Central memory CD4-positive, alpha-beta T cell (primary cell): Measurements from ENCODE around the gene MKNK2.
A peak's percentile ranks its signal among the peaks of the same experiment; 100 is the strongest.
"Not testable (repeated sequence)": the region's sequence is repeated elsewhere in the genome, so short reads cannot be mapped to it uniquely, and the experiment has no call there.

Source experiments
- DNase-seq: peaks from one replicate; pipeline ENCODE4 v3.0.0; 2022
- total RNA-seq, 3 experiments: gene quantifications; one replicate each; lab custom pipeline; 2026; lab: John Stamatoyannopoulos, UW

The MKNK2 gene
- 108 to 349 (median 161) reads per million in 3 experiments for total RNA-seq

DNA sequence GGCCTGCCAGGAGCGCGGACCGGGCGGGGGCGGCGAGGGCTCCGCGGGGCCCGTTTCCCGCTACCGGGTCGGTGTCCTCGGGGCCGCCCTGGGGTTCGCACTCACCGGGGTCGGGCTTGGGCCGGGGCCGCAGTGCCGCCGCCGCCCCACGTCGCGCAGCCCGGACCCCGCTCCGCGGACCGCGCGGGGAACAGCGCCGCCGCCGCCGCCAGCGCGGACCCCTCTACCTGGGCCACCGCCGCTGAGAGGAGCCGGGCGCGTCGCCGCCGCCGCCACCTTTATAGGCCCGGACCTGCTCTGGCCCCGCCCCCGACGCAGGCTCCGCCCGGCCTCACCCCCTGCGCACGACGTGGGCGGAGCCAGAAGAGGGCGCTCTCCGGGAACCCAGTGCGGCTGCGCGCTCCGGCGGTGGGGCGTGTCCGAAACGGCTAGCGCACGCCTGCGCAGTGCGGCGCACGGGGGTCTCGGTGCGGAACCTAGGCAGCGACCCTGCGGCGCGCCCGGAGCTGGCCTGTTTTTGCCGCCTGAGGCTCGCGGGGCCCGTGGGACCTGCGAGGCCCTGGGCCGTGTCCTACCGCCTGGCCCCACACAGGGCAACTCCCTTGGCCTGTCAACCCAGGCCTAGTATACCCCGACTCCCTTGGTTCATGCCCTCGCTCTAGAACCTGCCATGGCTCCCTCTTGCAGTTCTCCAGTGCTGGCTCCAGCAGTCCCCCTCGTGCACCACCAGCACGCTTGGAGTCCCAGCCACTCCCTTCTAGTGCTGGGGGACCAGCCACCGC lies at the start of gene MKNK2:
Gene MKNK2, minus strand, starts transcription at position 254 of the 782 bp plus-strand sequence. CDS start 393 bp downstream, outside the sequence.
- peak; percentile 91 for DNase-seq

DNA sequence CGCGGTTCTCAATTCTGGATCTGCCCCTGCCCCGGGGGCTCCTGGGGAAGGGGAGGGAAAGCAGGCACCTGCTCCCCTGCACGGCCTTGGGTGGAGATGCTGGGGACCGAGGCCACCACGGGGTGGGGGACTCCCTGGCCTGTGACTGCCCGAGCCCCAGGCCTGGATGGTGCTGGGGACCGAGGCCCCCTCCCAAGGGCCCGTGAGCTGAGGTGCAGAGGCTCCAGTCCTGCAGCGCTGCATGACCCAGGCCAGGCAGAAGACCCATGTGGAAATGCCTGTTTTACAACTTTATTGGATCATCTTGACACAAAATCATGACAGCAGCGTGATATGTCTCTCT lies 49.6 kb upstream of the MKNK2 start:
- no peak for DNase-seq

DNA sequence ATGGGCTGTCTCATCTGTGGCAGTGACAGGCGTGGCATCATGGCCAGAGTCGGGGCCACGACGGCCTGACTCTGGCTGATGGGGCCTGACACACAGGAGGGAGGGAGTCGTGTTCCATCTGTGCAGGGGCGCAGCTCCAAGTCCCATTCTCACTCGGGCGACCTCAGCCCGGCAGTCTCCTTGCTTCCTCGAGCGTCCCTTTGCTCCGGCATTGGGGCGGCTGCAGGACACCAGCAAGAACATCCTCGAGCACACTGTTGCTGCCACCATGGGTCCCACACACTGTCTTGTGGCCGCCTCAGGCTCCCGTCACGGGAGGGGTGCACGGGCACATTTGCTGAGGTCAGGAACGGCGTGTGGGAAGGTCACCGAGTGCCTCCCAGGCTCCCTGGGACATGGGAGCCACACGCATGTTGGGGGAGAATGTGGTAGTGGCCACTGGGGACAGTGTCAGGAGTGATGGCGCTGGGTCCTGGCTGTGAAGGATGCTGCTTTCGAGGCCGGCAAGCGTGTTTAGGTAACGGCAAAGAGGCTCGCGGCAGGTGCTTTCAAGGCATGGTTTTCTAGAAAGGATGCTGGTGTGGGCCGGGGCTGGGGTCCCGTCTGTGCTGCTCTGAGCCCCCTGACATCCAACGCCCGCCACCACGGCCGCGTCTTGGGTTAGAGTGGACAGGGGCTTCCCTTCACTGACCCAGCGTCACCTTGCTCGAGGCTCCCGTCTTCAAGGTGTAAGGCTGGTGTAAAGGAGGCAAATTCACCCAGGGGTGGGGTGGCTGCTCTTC lies 49.1 kb upstream of the MKNK2 start:
- DNase-seq: no peak

DNA sequence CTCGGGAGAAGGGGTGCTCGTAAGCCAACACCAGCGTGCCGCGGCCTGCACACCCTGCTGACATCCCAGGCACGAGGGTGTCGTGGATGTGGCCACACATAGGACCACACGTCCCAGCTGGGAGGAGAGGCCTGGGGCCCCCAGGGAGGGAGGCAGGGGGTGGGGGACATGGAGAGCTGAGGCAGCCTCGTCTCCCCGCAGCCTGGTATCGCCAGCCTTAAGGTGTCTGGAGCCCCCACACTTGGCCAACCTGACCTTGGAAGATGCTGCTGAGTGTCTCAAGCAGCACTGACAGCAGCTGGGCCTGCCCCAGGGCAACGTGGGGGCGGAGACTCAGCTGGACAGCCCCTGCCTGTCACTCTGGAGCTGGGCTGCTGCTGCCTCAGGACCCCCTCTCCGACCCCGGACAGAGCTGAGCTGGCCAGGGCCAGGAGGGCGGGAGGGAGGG lies 48.0 kb upstream of the MKNK2 start:
- no peak for DNase-seq

DNA sequence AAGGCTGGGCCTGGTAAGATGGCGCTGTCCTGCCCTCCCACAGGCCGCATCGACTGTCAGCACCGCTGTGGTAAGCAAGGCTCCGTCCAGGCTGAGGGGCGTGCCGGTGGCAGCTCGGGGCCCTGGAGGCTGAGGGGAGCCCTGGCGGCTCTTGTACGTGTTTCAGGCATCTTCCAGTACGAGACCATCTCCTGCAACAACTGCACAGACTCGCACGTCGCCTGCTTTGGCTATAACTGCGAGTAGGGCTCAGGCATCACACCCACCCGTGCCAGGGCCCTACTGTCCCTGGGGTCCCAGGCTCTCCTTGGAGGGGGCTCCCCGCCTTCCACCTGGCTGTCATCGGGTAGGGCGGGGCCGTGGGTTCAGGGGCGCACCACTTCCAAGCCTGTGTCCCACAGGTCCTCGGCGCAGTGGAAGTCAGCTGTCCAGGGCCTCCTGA lies 46.9 kb upstream of the MKNK2 start:
- no peak for DNase-seq

DNA sequence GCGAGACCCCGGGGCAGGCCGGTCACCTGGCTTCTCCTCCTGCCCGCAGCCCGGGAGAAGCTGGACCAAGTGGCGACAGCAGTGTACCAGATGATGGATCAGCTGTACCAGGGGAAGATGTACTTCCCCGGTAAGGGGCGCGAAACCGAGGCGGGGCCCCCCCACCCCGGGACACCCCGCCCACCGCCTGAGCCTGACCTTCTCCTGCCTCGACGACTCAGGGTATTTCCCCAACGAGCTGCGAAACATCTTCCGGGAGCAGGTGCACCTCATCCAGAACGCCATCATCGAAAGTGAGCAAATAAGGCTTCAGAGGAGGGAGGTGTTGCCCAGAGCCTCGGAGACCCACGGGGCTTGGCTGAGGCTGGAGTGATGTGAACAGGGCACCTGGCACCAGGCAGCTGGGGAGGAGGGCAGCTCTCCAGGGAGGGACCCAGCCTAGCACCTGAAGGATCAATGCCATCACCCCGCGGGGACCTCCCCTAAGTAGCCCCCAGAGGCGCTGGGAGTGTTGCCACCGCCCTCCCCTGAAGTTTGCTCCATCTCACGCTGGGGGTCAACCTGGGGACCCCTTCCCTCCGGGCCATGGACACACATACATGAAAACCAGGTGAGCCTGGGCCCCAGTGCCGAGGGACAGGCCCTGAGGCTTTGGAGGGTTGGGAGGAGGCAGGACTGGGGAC lies 46.3 kb upstream of the MKNK2 start:
- DNase-seq: peak; percentile 51

DNA sequence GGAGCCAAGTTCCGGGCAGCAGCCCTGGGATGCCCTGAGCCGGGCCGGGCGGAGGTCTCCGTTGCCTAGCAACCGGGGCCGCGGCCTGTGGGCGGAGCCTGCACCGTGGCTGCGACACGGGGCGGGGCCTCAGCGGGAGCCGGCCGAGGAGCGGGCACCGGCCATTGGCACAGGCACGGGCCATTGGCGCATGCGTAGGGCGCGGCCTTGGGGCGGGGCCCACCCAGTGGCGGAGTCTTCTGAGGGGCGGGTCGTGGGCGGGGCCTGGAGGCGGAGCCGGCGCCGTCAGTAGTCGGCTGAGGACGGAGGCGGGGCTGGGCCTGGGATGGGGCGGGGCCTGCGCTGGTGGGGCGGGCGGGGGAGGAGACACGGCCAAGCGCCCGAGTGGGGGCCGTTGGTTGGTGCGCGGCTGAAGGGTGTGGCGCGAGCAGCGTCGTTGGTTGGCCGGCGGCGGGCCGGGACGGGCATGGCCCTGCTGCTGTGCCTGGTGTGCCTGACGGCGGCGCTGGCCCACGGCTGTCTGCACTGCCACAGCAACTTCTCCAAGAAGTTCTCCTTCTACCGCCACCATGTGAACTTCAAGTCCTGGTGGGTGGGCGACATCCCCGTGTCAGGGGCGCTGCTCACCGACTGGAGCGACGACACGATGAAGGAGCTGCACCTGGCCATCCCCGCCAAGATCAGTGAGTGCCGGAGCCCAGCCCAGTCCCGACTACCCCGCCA lies 45.6 kb upstream of the MKNK2 start, which contains the start of gene IZUMO4:
Gene IZUMO4, plus strand, starts transcription at position 436 of the 723 bp plus-strand sequence. Its CDS starts 31 bp downstream, at position 467.
- DNase-seq: peak; percentile 99

DNA sequence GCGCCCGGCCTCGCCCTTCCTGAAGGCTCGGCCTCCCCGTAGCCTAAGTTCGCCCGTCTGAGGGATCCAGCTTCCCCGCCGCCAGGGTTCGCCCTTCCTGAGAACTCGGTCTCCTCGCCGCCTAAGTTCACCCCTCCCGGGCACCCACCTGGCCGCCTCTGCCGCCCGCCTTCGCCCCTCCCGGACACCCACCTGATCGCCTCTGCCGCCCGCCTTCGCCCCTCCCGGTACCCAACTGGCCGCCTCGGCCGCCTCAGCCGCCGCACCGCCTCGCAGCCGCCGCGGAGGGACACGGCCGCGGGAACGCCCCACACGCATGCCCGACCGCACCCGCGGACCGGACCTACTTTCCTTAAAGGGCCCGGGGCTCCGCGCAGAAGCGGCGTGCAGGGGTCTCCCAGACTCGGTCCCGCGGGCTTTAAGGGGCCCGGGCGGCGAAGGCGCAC lies 45.0 kb upstream of the MKNK2 start, which contains the start of gene MOB3A:
Gene MOB3A, minus strand, starts transcription at position 293 of the 446 bp plus-strand sequence. CDS start 17,766 bp downstream, outside the sequence.
- DNase-seq: no peak

DNA sequence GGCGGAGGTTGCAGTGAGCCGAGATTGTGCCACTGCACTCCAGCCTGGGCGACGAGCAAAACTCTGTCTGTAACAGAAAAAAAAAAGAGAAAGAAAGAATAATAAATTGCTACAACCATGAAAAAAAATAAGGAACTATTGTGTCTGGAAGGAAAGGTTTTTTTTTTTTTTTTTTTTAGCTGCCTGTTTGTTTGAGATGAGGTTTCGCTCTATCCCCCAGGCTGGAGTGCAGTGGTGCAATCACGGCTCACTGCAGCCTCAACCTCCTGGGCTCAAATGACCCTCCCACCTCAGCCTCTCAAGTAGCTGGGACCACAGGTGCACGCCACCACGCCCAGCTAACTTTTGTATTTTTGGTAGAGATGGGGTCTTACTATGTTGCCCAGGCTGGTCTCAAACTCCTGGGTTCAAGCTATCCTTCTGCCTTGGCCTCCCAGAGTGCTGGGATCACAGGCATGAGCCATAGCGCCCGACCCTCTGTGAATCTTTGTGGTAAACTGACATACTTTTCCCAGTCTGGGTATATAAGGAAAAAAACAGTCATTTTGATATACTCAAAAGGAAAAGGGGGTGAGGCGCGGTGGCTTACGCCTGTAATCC lies 41.0 kb upstream of the MKNK2 start:
- DNase-seq: not testable (repeated sequence)

DNA sequence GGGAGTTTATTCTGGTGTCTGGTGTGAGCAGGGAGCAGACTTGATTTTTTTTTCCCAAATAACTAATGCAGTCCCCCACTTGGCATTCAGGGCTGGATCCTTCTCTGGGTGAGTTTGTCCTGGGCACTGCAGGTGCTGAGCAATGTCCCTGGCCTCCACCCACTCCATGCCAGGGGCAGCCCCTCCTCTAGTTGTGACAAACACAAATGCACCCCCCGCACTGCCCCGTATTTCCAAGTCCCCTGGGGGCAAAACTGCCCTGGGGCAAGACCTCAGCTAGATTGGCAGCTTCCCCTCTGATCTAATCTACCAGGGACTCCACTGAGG lies 38.6 kb upstream of the MKNK2 start:
- DNase-seq: no peak

DNA sequence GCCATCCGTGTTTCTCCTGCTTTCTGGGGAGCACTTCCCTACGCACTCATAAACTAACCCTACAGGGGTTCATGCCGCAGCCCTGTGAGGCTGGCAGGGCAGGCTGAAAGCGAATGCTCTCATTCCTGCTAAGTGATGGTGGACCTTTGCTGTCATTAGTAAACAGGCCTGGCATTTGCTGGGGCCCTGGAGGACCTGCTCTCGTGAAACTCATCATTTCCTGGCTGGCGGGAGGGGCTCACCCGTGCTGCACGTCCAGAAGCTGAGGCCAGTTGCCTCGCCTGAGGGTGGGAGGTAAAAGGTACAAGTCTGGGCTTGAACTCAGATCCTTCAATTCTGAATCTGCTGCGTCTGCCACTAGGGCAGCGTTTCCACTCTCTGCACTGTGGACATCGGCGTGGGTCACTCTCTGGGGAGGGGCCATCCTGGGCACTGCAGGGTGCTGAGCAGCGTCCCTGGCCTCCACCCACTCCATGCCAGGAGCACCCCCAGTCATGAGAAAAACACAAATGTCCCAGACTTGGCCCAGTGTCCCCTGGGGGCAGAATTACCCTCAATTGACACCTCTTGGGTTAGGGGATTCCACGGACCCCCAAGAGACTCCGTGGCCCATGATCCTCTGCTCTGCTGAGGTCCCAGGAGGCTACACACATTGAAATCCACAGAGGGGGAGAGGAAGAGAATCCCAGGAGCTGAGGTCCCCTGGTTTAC lies 38.1 kb upstream of the MKNK2 start:
- DNase-seq: no peak

DNA sequence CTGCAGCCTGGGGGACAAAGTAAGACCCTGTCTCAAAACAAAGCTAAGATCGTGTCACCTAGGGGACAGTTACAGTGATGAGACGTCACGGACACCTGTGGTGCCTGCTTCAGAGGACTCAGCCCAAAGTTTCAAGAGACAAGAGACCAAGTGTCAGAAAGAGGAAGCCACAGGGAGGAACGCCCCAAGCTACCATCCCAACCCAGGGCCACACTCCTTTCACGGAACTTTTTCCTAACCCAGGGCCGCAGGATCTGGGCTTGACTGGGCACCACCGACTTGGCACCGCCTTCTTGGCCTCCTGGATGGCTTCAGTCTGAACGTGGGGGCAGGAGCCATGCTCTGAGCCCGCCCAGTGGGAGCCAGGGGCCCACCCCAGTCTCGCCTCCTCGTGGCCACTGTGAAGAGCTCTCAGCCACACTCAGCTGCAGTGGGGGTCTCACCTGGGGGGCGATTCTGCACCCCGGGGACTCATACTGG lies 36.6 kb upstream of the MKNK2 start:
- DNase-seq: peak; percentile 46

DNA sequence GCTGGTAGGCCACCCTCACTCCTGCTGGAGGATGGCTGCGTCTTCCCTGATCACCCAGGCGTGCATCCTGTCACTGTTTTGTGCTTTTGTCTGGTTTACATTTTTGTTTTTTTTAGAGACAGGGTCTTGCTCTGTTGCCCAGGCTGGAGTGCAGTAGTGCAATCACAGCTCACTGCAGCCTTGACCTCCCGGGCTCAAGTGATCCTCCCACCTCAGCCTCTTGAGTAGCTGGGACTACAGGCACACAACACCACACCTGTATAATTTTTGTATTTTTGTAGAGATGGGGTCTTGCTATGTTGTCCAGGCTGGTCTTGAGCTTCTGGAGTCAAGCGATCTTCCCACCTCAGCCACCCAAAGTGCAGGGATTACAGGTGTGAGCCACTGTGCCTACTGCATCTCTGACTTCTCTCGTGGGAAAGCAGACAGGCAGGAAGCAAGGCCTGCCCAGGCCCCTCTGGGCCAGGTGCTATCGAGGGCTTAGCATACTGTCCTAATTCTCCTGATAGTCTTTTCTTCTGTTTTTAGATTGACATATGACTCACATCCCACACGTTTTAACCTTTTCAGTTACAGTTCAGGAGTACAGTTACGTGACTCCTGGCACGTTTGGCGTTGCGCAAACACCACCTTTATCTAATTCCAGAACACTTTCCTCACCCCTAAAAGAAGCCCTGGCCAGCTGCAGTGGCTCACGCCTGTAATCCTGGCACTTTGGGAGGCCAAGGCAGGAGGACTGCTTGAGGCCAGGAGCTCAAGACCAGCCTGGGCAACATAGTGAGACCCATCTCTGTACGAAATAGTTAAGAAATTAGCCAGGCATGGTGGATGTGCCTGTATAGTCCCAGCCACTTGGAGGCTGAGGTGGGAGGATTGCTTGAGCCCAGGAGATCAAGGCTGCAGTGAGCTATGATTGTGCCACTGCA lies 35.9 kb upstream of the MKNK2 start:
- DNase-seq: peak; percentile 17

DNA sequence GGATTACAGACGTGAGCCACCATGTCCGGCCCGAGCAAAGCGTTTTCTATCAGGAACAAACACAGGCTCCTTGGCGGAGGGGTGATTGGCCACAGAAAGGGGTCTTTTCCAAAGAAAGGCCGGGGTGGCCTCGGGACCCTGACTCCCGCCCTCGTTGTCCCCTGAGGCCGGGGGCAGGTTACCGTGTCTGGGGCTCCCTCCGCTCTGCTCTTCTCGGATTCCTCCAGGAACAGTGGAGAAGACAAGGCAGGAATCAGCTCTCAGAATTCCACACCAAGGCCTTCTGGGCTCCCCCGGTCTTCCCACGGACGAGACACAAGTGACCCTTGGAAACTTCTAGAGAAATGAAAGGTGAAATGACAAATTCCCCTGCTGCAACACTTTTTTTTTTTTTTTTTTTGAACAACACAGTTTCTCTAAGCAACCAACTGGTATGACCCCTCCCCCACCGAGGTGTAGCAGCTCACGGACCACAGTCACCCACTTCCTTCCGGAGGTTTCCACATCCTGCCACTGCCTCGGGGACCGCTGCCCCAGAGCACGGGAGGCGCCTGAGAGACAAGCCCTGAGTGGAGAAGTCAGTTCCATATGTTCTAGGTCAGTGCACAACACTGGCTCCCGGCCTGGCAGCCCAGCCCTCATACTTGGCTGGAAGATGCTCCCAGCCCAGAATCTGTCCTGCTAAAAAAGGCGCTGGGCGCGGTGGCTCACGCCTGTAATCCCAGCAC lies 34.1 kb upstream of the MKNK2 start:
- peak; percentile 97 for DNase-seq

DNA sequence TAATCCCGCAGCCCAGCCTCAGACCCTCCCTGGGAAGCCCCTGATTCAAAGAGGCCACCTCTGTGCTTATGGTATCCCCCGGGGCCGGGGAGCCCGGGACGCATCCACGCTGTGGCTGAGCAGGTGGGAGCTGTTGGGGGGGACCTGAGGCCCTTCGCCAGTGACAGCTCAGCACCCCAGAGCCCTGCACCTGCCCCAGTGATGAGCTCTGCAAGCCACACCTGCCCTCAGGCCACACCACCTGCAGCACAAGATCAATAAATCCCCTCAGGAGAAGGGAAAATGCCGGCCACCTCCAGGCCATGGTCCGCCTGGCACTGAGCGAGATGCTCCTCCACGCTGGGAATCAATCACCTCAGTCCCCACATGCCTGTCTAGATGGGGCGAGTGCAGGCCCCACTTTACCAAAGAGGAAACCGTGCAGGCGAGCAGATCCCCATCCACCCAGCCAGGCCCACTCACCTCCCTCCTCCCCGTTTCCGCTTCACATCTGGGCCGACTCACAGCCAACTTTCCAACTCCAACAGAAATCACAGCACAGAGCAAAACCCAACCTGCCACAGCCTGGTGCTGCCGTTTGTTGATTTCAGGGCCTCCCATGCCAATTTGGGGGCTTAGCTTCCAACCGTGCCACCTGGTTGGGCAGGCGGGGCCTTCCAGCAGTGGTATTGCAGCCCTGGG lies 32.3 kb upstream of the MKNK2 start:
- peak; percentile 76 for DNase-seq

DNA sequence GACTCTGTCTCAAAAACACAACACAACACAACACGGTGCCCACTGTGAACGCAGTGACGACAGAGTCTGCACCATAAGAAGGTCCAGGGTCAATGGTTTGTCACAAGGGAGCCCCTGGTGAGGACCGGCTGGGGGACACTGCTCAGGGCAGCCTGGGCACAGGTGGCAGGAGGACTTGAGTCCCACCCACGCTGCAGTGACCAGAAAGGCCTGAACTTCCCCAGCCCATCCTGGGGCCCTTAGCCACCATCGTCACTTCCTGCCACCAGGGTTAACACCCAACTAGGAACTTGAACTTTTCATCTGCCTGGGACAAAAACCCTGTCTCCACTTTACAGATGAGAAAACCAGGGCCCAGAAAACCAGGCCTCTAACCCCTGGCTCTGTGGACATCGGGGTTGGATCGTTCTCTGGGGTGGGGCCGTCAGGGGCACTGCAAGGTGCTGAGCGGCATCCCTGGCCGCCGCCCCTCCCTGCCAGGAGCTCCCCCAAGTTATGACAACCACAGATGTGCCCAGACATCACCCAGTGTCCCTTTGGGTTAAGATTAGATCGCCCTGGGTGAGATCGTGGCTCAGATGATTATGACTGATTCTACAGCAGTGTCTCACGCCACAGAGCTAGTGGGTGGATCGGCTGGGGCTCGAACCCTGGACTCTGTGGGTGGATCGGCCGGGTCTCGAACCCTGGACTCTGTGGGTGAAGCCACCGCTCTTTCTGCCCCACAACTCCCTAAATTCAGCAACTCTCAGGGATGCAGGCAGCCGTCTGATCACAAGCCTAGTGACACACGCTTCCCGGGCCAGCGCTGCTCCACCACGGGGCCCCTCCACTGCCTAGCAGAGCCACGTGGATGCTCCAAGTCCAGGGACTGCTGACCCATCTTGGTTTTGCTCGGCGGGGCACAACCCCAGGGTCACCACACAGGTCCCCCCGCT lies 31.1 kb upstream of the MKNK2 start:
- peak; percentile 71 for DNase-seq

DNA sequence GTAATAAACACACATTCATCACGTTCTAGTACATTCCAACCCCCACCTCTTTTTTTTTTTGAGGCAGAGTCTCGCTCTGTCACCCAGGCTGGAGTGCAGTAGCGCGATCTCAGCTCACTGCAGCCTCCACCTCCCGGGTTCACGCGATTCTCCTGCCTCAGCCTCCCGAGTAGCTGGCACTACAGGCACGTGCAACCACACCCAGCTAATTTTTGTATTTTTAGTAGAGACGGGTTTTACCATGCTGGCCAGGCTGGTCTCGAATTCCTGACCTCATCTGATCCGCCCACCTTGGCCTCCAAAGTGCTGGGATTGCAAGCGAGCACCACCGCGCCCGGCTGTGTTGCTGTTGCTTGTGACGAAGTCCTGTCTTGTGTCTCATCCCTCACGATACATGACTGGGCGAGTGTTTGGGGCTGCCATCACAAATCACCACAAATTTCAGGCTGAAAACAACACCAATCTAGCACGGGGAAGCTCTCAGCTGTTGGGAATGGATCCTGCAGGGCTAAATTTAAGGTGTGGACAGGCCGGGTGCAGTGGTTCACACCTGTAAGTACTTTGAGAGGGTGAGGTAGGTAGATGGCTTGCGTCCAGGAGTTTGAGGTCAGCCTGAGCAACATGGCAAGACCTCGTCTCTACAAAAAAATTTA lies 29.4 kb upstream of the MKNK2 start:
- DNase-seq: no peak
